Measurements from ENCODE around the gene DBNL. TPM values are rescaled to one million over a fixed set of nuclear protein-coding genes. Genes with fewer than 3 reads are reported as not detected.

The DBNL gene
- total and polyA plus RNA-seq, 2 experiments from 2014 or later = 145 to 175 TPM

GRCh38 chr7:44082541-44083207, 38.2 kb downstream of the DBNL start:
- H3K36me3 ChIP-seq (ENCODE audit: low read depth) = no peaks in the 10 kb centered on the region
- H3K79me2 ChIP-seq (ENCODE audit: insufficient read depth) = peaks cover 21% of the 10 kb centered on the region
- H3K4me2 ChIP-seq (ENCODE audit: unreplicated experiment) = peak overlapping the region; percentile 79
- 1% methylated on average over 43 to 52 of the region's 54 CpGs for WGBS, 2 experiments (ENCODE audit: low coverage in 1 of 2, low lambda C conversion rate in 2 of 2, missing lambda C conversion rate in 2 of 2)
- peak overlapping the region; percentile 57 for H2AFZ ChIP-seq
- H3K4me3 ChIP-seq = peak overlapping the region; percentile 73
- in situ Hi-C loops (cut with MboI) = no loop called here
- no peaks in the 10 kb centered on the region for H3K9me2 ChIP-seq (ENCODE audit: insufficient read depth)
- H3K27me3 ChIP-seq (replicated peaks; ENCODE audit: insufficient read depth) = no peaks in the 10 kb centered on the region
- peaks cover 37% of the 10 kb centered on the region for H3K4me1 ChIP-seq (ENCODE audit: insufficient read depth)
- H3K9me3 ChIP-seq (ENCODE audit: low read depth) = no peaks in the 10 kb centered on the region
- peaks cover 31% of the 10 kb centered on the region for H3F3A ChIP-seq (ENCODE audit: insufficient read depth)
- TF ChIP-seq EZH2 (IDR thresholded peaks at IDR 0.05; ENCODE audit: insufficient read depth, poor library complexity, severe bottlenecking) (no peak), EZH2phosphoT487 (IDR thresholded peaks at IDR 0.05; ENCODE audit: insufficient read depth, low read depth) (no peak)
- peak overlapping the region; percentile 83 for H3K9ac ChIP-seq
- H4K20me1 ChIP-seq (ENCODE audit: insufficient read depth) = no peaks in the 10 kb centered on the region
- peak overlapping the region; percentile 90 for H3K27ac ChIP-seq
- DNase-seq = peak; percentile 100

GRCh38 chr7:44083796-44084195, 39.3 kb downstream of the DBNL start:
- H3K9me3 ChIP-seq (ENCODE audit: low read depth) = no peaks in the 10 kb centered on the region
- H4K20me1 ChIP-seq (ENCODE audit: insufficient read depth) = no peaks in the 10 kb centered on the region
- H3K4me3 ChIP-seq = 0 out of 2 replicates have a peak overlapping the region, but pooled peaks have one; percentile 73
- no peaks in the 10 kb centered on the region for H3K36me3 ChIP-seq (ENCODE audit: low read depth)
- H3K27ac ChIP-seq = peak overlapping the region; percentile 90
- H3K4me2 ChIP-seq (ENCODE audit: unreplicated experiment) = no peak overlapping the region
- H3F3A ChIP-seq (ENCODE audit: insufficient read depth) = peaks cover 36% of the 10 kb centered on the region
- WGBS, 2 experiments (ENCODE audit: low coverage in 1 of 2, low lambda C conversion rate in 2 of 2, missing lambda C conversion rate in 2 of 2) = 84 to 90% methylated on average over 3 of the region's 3 CpGs
- no peak overlapping the region for H3K9ac ChIP-seq
- H3K4me1 ChIP-seq (ENCODE audit: insufficient read depth) = peaks cover 46% of the 10 kb centered on the region
- no peak for DNase-seq
- no peaks in the 10 kb centered on the region for H3K9me2 ChIP-seq (ENCODE audit: insufficient read depth)
- in situ Hi-C loops (cut with MboI) = no loop called here
- H2AFZ ChIP-seq = no peak overlapping the region
- H3K79me2 ChIP-seq (ENCODE audit: insufficient read depth) = peaks cover 21% of the 10 kb centered on the region
- H3K27me3 ChIP-seq (replicated peaks; ENCODE audit: insufficient read depth) = no peaks in the 10 kb centered on the region
- no peak for TF ChIP-seq EZH2phosphoT487 (IDR thresholded peaks at IDR 0.05; ENCODE audit: insufficient read depth, low read depth)

DNA sequence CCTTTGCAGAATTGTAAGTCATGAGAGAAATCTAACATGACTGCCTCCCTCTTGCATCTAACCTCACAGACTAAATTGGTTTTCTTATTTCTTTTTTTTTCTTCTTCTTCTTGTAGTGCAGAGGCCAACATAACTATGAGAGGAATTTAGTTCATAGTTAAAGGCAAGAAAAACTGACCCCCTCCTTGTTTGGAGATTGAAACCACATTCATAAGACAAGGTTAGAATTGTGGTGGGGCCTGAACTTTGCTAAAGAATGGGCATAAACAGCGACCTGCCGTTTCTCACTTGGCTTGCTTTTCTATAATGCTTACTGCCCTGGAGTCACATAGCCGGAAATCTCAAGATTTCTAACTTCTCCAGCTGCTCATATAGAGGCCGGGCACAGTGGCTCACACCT, 40.2 kb downstream of the DBNL start:
- Histone ChIP-seq H3F3A (ENCODE audit: insufficient read depth) (peaks cover 45% of the 10 kb centered on the region), H3K9me3 (ENCODE audit: low read depth) (no peaks in the 10 kb centered on the region), H3K4me2 (ENCODE audit: unreplicated experiment) (no peak overlapping the region), H3K4me1 (ENCODE audit: insufficient read depth) (peaks cover 55% of the 10 kb centered on the region), H3K36me3 (ENCODE audit: low read depth) (no peaks in the 10 kb centered on the region), H3K9me2 (ENCODE audit: insufficient read depth) (no peaks in the 10 kb centered on the region), H3K27me3 (replicated peaks; ENCODE audit: insufficient read depth) (no peaks in the 10 kb centered on the region), H2AFZ (peak overlapping the region; percentile 10; the same call in 1 of the 2 replicates), H3K9ac (peak overlapping the region; percentile 20; the same call in 1 of the 2 replicates), H3K4me3 (no peak overlapping the region), H3K27ac (peak overlapping the region; percentile 56), H4K20me1 (ENCODE audit: insufficient read depth) (no peaks in the 10 kb centered on the region), H3K79me2 (ENCODE audit: insufficient read depth) (peaks cover 21% of the 10 kb centered on the region)
- no peak for DNase-seq
- in situ Hi-C loops (cut with MboI) = loop anchor here (5.0 kb wide), 1 partner anchor 53 kb away; no protein-coding TSS in a partner anchor
- no peak for TF ChIP-seq EZH2phosphoT487 (IDR thresholded peaks at IDR 0.05; ENCODE audit: insufficient read depth, low read depth)
- no peak for TF ChIP-seq EZH2 (IDR thresholded peaks at IDR 0.05; ENCODE audit: insufficient read depth, poor library complexity, severe bottlenecking)
- 35 to 55% methylated on average over 4 of the region's 4 CpGs for WGBS, 2 experiments (ENCODE audit: low coverage in 1 of 2, low lambda C conversion rate in 2 of 2, missing lambda C conversion rate in 2 of 2)

DNA sequence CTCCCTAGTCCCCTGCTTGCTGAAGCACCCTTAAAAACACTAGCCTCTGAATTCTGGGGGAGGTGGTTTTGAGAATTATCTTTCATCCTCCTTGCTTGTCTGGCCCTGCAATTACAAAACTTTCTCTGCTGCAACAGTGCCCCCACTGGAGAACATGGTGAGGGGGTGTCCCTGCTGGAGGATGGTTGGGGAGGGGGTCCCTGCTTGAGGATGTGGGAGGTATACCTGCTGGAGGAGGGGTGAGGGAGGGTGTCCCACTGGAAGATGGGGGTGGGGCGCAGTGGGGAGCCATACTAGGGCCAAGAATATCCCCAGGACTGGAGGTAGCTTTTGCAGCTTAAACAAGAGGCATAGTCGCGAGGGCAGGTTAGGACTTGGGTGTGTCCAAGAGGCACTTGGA, 41.0 kb downstream of the DBNL start:
- Histone ChIP-seq H3K36me3 (ENCODE audit: low read depth) (no peaks in the 10 kb centered on the region), H4K20me1 (ENCODE audit: insufficient read depth) (no peaks in the 10 kb centered on the region), H3K4me1 (ENCODE audit: insufficient read depth) (peaks cover 63% of the 10 kb centered on the region), H3K9me3 (ENCODE audit: low read depth) (no peaks in the 10 kb centered on the region), H3K27me3 (replicated peaks; ENCODE audit: insufficient read depth) (no peaks in the 10 kb centered on the region), H3K9ac (peak overlapping the region; percentile 51; the same call in 1 of the 2 replicates), H3K4me2 (ENCODE audit: unreplicated experiment) (no peak overlapping the region), H3F3A (ENCODE audit: insufficient read depth) (peaks cover 52% of the 10 kb centered on the region), H3K79me2 (ENCODE audit: insufficient read depth) (peaks cover 15% of the 10 kb centered on the region), H3K9me2 (ENCODE audit: insufficient read depth) (no peaks in the 10 kb centered on the region), H3K27ac (peak overlapping the region; percentile 56), H3K4me3 (no peak overlapping the region), H2AFZ (peak overlapping the region; percentile 33; the same call in 1 of the 2 replicates)
- in situ Hi-C loops (cut with MboI) = loop anchor here (5.0 kb wide), 1 partner anchor 52 kb away; no protein-coding TSS in a partner anchor
- TF ChIP-seq EZH2 (IDR thresholded peaks at IDR 0.05; ENCODE audit: insufficient read depth, poor library complexity, severe bottlenecking) (no peak), EZH2phosphoT487 (IDR thresholded peaks at IDR 0.05; ENCODE audit: insufficient read depth, low read depth) (no peak)
- DNase-seq = no peak
- 97 to 100% methylated on average over 2 to 3 of the region's 3 CpGs for WGBS, 2 experiments (ENCODE audit: low coverage in 1 of 2, low lambda C conversion rate in 2 of 2, missing lambda C conversion rate in 2 of 2)
